PC-9 (cell line): ENCODE measurements around the gene KATNB1. TPM values are rescaled to one million over a fixed set of nuclear protein-coding genes. Genes with fewer than 3 reads are reported as not detected.

ENCODE experiments used
- BruUV-seq: library from RNA; stranded (reverse); fragments of 400-500 nt; replicated peaks from 2 replicates; lab custom pipeline; 2021; lab: Mats Ljungman, UMichigan
- CTCF ChIA-PET: fragments of 300-600 bp; sonication (Branson Sonifier 250); formaldehyde crosslinking; loops from one replicate; lab custom pipeline; 2022; ENCODE audit warnings: antibody characterized with exemption; lab: Charles Lee
- POLR2A ChIA-PET: fragments of 300-600 bp; sonication (Branson Sonifier 250); formaldehyde crosslinking; loops from one replicate; lab custom pipeline; 2022; ENCODE audit warnings: antibody characterized with exemption; ENCODE audit not compliant: unreplicated experiment; lab: Charles Lee
- DNase-seq, 2 experiments: peaks; one replicate each; pipeline versions ENCODE4 v3.0.0 to v3.0.0-alpha.2; 2015 to 2022; ENCODE audit warnings: mixed read lengths in 1 of 2
- H2AFZ ChIP-seq: fragments of 200-600 bp; sonication (generic); 2 replicates; pipeline ENCODE4 v1.8.1; 2017; ENCODE audit warnings: antibody characterized with exemption
- H3F3A ChIP-seq: fragments of 200-600 bp; sonication (generic); 2 replicates; pipeline ENCODE4 v1.8.1; 2017; ENCODE audit warnings: antibody characterized with exemption, mild to moderate bottlenecking, low read depth; ENCODE audit not compliant: insufficient read depth
- H3K27ac ChIP-seq: fragments of 200-600 bp; sonication (generic); 2 replicates; pipeline ENCODE4 v1.6.1; 2016; ENCODE audit warnings: mixed run types
- H3K27me3 ChIP-seq: fragments of 200-600 bp; sonication (generic); 2 replicates; pipeline ENCODE4 v1.6.1; 2016; ENCODE audit warnings: low read depth, mixed run types; ENCODE audit not compliant: insufficient read depth
- H3K36me3 ChIP-seq: fragments of 200-600 bp; sonication (generic); 2 replicates; pipeline ENCODE4 v1.6.1; 2016; ENCODE audit warnings: low read depth, mixed run types
- H3K4me1 ChIP-seq: fragments of 200-600 bp; sonication (generic); replicated peaks from 2 replicates; pipeline ENCODE4 v1.6.1; 2016; ENCODE audit warnings: mixed run types; ENCODE audit not compliant: insufficient read depth
- H3K4me2 ChIP-seq: fragments of 200-600 bp; sonication (generic); 2 replicates; pipeline ENCODE4 v1.6.1; 2017; ENCODE audit warnings: mixed run types
- H3K4me3 ChIP-seq: fragments of 200-600 bp; sonication (generic); 2 replicates; pipeline ENCODE4 v1.6.1; 2016; ENCODE audit warnings: mixed run types
- H3K79me2 ChIP-seq: fragments of 200-600 bp; sonication (generic); 2 replicates; pipeline ENCODE4 v1.6.1; 2017; ENCODE audit warnings: low read depth, mixed run types
- H3K9me2 ChIP-seq: fragments of 200-600 bp; sonication (generic); 2 replicates; pipeline ENCODE4 v1.8.1; 2017; ENCODE audit warnings: mild to moderate bottlenecking; ENCODE audit not compliant: insufficient read depth
- H3K9me3 ChIP-seq: fragments of 200-600 bp; sonication (generic); 2 replicates; pipeline ENCODE4 v1.8.1; 2016; ENCODE audit warnings: low read depth; ENCODE audit not compliant: insufficient read depth
- H4K20me1 ChIP-seq: fragments of 200-600 bp; sonication (generic); 2 replicates; pipeline ENCODE4 v1.8.1; 2017; ENCODE audit not compliant: insufficient read depth
- EZH2 ChIP-seq: fragments of 200-600 bp; sonication (generic); IDR thresholded peaks from 2 replicates; pipeline ENCODE4 v1.8.0; 2017; ENCODE audit warnings: antibody characterized with exemption, low read depth
- intact Hi-C: fragments of 100-400 bp; cut with micrococcal nuclease; formaldehyde crosslinking; loops from one replicate; pipeline ENCODE4 v1.10.0; 2022; ENCODE audit not compliant: unreplicated experiment
- total RNA-seq: library from RNA; stranded (reverse); gene quantifications from 2 replicates; pipeline ENCODE4 v1.2.3, GENCODE V29; 2021
- TF ChIP-seq, protein P1 (sequence below): fragments of 200-600 bp; sonication (generic); conservative IDR thresholded peaks from 2 replicates; pipeline ENCODE4 v1.6.1; 2017; ENCODE audit warnings: mixed run types, antibody characterized with exemption, mild to moderate bottlenecking, moderate library complexity

KATNB1 gene
- total RNA-seq, 1 experiment from 2014 or later: 27.7 TPM

DNA sequence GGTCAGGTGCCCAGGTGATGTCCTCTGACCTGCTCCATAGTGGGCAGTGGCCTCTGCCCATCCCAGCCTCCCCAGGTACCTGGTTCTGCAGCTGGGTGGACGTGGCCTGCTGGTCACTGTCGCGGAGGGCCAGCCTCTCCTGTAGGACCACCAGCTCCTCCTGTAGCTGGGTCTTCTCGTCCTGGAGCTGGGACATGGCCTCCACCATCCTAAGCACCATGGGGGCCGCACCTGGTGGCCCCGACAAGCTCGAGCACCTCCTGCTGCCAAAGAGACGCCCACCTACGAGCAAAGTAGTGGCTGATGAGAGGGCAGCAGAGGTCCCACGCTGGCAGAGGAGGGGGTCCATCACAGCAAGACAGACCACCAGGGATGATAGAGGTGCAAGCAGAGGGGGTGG, 49.8 kb downstream of the KATNB1 start:
- Histone ChIP-seq H3K4me1 (peaks cover 15% of the 10 kb centered on the region), H3K9me2 (no peaks in the 10 kb centered on the region), H3K27me3 (no peaks in the 10 kb centered on the region), H3K36me3 (peaks cover 8% of the 10 kb centered on the region; the same call in 1 of the 2 replicates), H4K20me1 (no peaks in the 10 kb centered on the region), H2AFZ (no peak overlapping the region), H3K79me2 (no peaks in the 10 kb centered on the region), H3K4me2 (no peak overlapping the region), H3K4me3 (no peak overlapping the region), H3K27ac (no peak overlapping the region), H3K9me3 (no peaks in the 10 kb centered on the region; the same call in 1 of the 2 replicates), H3F3A (peaks cover 13% of the 10 kb centered on the region; the same call in 1 of the 2 replicates)
- ChIA-PET CTCF (no interaction called here), POLR2A (no interaction called here)
- intact Hi-C loops: no loop called here
- TF ChIP-seq, protein P1, sequence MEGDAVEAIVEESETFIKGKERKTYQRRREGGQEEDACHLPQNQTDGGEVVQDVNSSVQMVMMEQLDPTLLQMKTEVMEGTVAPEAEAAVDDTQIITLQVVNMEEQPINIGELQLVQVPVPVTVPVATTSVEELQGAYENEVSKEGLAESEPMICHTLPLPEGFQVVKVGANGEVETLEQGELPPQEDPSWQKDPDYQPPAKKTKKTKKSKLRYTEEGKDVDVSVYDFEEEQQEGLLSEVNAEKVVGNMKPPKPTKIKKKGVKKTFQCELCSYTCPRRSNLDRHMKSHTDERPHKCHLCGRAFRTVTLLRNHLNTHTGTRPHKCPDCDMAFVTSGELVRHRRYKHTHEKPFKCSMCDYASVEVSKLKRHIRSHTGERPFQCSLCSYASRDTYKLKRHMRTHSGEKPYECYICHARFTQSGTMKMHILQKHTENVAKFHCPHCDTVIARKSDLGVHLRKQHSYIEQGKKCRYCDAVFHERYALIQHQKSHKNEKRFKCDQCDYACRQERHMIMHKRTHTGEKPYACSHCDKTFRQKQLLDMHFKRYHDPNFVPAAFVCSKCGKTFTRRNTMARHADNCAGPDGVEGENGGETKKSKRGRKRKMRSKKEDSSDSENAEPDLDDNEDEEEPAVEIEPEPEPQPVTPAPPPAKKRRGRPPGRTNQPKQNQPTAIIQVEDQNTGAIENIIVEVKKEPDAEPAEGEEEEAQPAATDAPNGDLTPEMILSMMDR: no peak
- no peak for TF ChIP-seq EZH2
- BruUV-seq: no TSS peak
- no peak for DNase-seq

- H3K4me3 ChIP-seq: no peak overlapping the region
- no peak overlapping the region for H3K4me2 ChIP-seq
- no TSS peak for BruUV-seq
- no peaks in the 10 kb centered on the region for H4K20me1 ChIP-seq
- peaks cover 12% of the 10 kb centered on the region; the same call in 1 of the 2 replicates for H3K36me3 ChIP-seq
- TF ChIP-seq, protein P1: no peak
- no peak for TF ChIP-seq EZH2
- no peaks in the 10 kb centered on the region for H3K9me2 ChIP-seq
- H3K79me2 ChIP-seq: no peaks in the 10 kb centered on the region
- intact Hi-C loops: no loop called here
- H3K27ac ChIP-seq: no peak overlapping the region
- no peak overlapping the region for H2AFZ ChIP-seq
- peaks cover 9% of the 10 kb centered on the region; the same call in 1 of the 2 replicates for H3F3A ChIP-seq
- no peaks in the 10 kb centered on the region; the same call in 1 of the 2 replicates for H3K9me3 ChIP-seq
- H3K27me3 ChIP-seq: no peaks in the 10 kb centered on the region
- DNase-seq: no peak
- CTCF ChIA-PET: no interaction called here
- POLR2A ChIA-PET: no interaction called here
- peaks cover 15% of the 10 kb centered on the region for H3K4me1 ChIP-seq
Measured at GRCh38 chr16:57785924-57786323, 50.4 kb downstream of the KATNB1 start.

DNA sequence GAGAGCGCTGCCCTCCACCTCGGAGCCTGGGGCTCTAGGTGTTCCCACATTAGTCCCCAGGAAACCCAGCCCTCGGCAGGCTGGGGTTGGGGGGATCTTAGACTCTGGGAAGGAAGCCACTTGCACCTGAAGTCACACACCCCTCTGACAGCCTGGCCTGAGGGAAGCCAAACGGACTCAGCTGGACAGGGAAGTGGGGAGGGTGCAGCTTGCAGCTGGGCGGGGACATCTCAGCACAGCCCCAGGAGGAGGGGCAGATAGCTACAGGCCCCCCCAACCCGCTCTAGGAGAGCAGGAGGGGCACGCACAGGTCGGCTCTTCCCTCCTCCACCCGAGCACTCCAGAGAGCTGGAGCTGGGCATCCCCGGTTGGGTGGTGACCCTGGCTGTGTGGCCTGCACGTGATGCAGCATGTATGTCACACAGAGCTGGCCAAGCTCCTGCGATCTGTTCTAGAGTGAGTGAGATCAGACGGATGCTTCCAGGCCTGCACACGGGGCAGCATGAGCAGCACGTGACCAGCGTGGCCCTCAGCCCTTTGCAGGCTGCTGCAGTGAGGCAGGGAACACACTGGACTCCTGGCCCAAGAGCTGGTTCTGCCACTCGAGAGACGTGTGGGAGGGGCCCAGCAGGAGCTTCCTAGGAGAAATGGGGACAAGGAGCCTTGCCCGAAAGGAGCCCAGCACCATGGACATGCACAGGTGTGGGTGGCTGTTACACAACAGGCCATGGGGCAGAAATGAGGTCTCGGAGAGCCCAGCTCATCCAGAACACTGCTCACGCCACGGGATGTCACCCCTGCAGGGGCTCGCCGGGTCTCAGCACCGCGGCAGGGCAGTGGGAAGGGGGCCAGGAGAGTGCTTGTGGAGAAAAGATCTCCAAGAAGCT, 51.3 kb downstream of the KATNB1 start:
- no peaks in the 10 kb centered on the region for H3K79me2 ChIP-seq
- peaks cover 14% of the 10 kb centered on the region for H3K4me1 ChIP-seq
- no peak overlapping the region for H3K4me2 ChIP-seq
- no peak overlapping the region for H3K27ac ChIP-seq
- H2AFZ ChIP-seq: no peak overlapping the region
- POLR2A ChIA-PET: no interaction called here
- peaks cover 10% of the 10 kb centered on the region; the same call in 1 of the 2 replicates for H3F3A ChIP-seq
- H3K9me3 ChIP-seq: no peaks in the 10 kb centered on the region
- H4K20me1 ChIP-seq: no peaks in the 10 kb centered on the region
- no peaks in the 10 kb centered on the region for H3K27me3 ChIP-seq
- DNase-seq: no peak
- BruUV-seq: no TSS peak
- intact Hi-C loops: no loop called here
- CTCF ChIA-PET: interaction anchor here (0.7 kb wide), 1 partner anchor 51 kb away, joined by 3 read pairs; no protein-coding TSS in a partner anchor
- H3K36me3 ChIP-seq: peaks cover 12% of the 10 kb centered on the region; the same call in 1 of the 2 replicates
- no peaks in the 10 kb centered on the region for H3K9me2 ChIP-seq
- TF ChIP-seq, protein P1: no peak
- TF ChIP-seq EZH2: no peak
- no peak overlapping the region for H3K4me3 ChIP-seq
